T-helper 17 cell (primary cell): ENCODE data around the gene NCAN. TPM values are rescaled to one million over a fixed set of nuclear protein-coding genes. Genes with fewer than 3 reads are reported as not detected.
"Not testable (repeated sequence)": the region's sequence is repeated elsewhere in the genome, so short reads cannot be mapped to it uniquely, and the experiment has no call there.

Experiments used
- ATAC-seq: fragments of 150-1000 bp; cut with Tn5 transposase; 2 replicates; pipeline ENCODE4 v1.10.0; 2021; ENCODE audit warnings: mild to moderate bottlenecking, moderate library complexity
- DNase-seq, 3 donors: peaks; one replicate each; pipeline versions ENCODE4 v3.0.0 to v3.0.0-alpha.2; 2020 to 2021
- H3K9me3 ChIP-seq: one replicate; pipeline ENCODE4 v1.7.0; 2013; ENCODE audit warnings: low read length, mild to moderate bottlenecking; ENCODE audit not compliant: control insufficient read depth, poor library complexity, severe bottlenecking
- H3K27ac Mint-ChIP-seq: one replicate; pipeline ENCODE4 v1.8.0; 2022; ENCODE audit warnings: mild to moderate bottlenecking, moderate library complexity, mixed read lengths
- H3K27me3 Mint-ChIP-seq: one replicate; pipeline ENCODE4 v1.8.0; 2022; ENCODE audit warnings: mixed read lengths
- H3K36me3 Mint-ChIP-seq: one replicate; pipeline ENCODE4 v1.8.0; 2022; ENCODE audit warnings: low read depth, mixed read lengths
- H3K4me1 Mint-ChIP-seq: one replicate; pipeline ENCODE4 v1.8.0; 2022; ENCODE audit warnings: mild to moderate bottlenecking, mixed read lengths
- H3K4me3 Mint-ChIP-seq: one replicate; pipeline ENCODE4 v1.8.0; 2022; ENCODE audit warnings: mild to moderate bottlenecking, moderate library complexity, mixed read lengths
- total RNA-seq, 4 donors: library from RNA in 2 of 4; stranded (reverse) in 2 of 4; gene quantifications; one replicate each; pipeline ENCODE4 v1.2.3 and lab custom pipeline; 2022 to 2026

Gene NCAN
- total RNA-seq, 2 donors from 2014 or later, result not detected

- H3K9me3 ChIP-seq, result no peaks in the 10 kb centered on the region
- H3K27me3 Mint-ChIP-seq, result peaks cover 30% of the 10 kb centered on the region
- peaks cover 3% of the 10 kb centered on the region for H3K4me1 Mint-ChIP-seq
- no peak overlapping the region for H3K4me3 Mint-ChIP-seq
- H3K36me3 Mint-ChIP-seq, result peaks cover 6% of the 10 kb centered on the region
- no peak overlapping the region for H3K27ac Mint-ChIP-seq
- no peak for DNase-seq
- no peak for ATAC-seq
These were observed 28.7 kb downstream of the NCAN start for GRCh38 chr19:19240476-19240875.

GRCh38 chr19:19250196-19250801 lies 38.5 kb downstream of the NCAN start:
- peaks cover 3% of the 10 kb centered on the region for H3K36me3 Mint-ChIP-seq
- H3K4me3 Mint-ChIP-seq, result no peak overlapping the region
- H3K4me1 Mint-ChIP-seq, result peaks cover 2% of the 10 kb centered on the region
- H3K27ac Mint-ChIP-seq, result no peak overlapping the region
- ATAC-seq, result no peak
- peaks cover 44% of the 10 kb centered on the region for H3K27me3 Mint-ChIP-seq
- H3K9me3 ChIP-seq, result no peaks in the 10 kb centered on the region
- no peak for DNase-seq

GRCh38 chr19:19253409-19253808 lies 41.7 kb downstream of the NCAN start:
- H3K4me3 Mint-ChIP-seq, DNase-seq, H3K4me1 Mint-ChIP-seq, ATAC-seq, H3K27ac Mint-ChIP-seq, H3K9me3 ChIP-seq, H3K36me3 Mint-ChIP-seq: not testable (repeated sequence)
- H3K27me3 Mint-ChIP-seq, result peaks cover 61% of the 10 kb centered on the region

- H3K36me3 Mint-ChIP-seq, result peaks cover 3% of the 10 kb centered on the region
- peaks cover 58% of the 10 kb centered on the region for H3K27me3 Mint-ChIP-seq
These were observed 44.6 kb downstream of the NCAN start for GRCh38 chr19:19256072-19256969.

GRCh38 chr19:19257137-19257536 lies 45.4 kb downstream of the NCAN start:
- Mint-ChIP-seq H3K27me3 (peaks cover 54% of the 10 kb centered on the region), H3K27ac (no peak overlapping the region), H3K36me3 (peaks cover 6% of the 10 kb centered on the region), H3K4me1 (peaks cover 6% of the 10 kb centered on the region), H3K4me3 (no peak overlapping the region)
- no peak for DNase-seq
- H3K9me3 ChIP-seq, result no peaks in the 10 kb centered on the region
- ATAC-seq, result no peak

More at GRCh38 chr19:19256072-19256969, 44.6 kb downstream of the NCAN start:
- DNase-seq, result no peak
- Mint-ChIP-seq H3K4me3 (no peak overlapping the region), H3K27ac (no peak overlapping the region), H3K4me1 (peaks cover 2% of the 10 kb centered on the region)
- no peak for ATAC-seq
- H3K9me3 ChIP-seq, result no peaks in the 10 kb centered on the region

GRCh38 chr19:19257836-19258588 lies 46.3 kb downstream of the NCAN start:
- DNase-seq (no peak), ATAC-seq (no peak)
- H3K9me3 ChIP-seq, result no peaks in the 10 kb centered on the region
- peaks cover 9% of the 10 kb centered on the region for H3K4me1 Mint-ChIP-seq
- H3K36me3 Mint-ChIP-seq, result peaks cover 7% of the 10 kb centered on the region
- H3K27me3 Mint-ChIP-seq, result peaks cover 58% of the 10 kb centered on the region
- no peak overlapping the region for H3K4me3 Mint-ChIP-seq
- no peak overlapping the region for H3K27ac Mint-ChIP-seq

GRCh38 chr19:19258589-19259338 lies 47.0 kb downstream of the NCAN start:
- no peak overlapping the region for H3K4me3 Mint-ChIP-seq
- peaks cover 60% of the 10 kb centered on the region for H3K27me3 Mint-ChIP-seq
- peaks cover 7% of the 10 kb centered on the region for H3K36me3 Mint-ChIP-seq
- H3K9me3 ChIP-seq, result no peaks in the 10 kb centered on the region
- ATAC-seq (no peak), DNase-seq (no peak)
- H3K4me1 Mint-ChIP-seq, result peaks cover 9% of the 10 kb centered on the region
- H3K27ac Mint-ChIP-seq, result no peak overlapping the region

GRCh38 chr19:19259741-19260140 lies 48.0 kb downstream of the NCAN start:
- no peak overlapping the region for H3K4me3 Mint-ChIP-seq
- peaks cover 57% of the 10 kb centered on the region for H3K27me3 Mint-ChIP-seq

GRCh38 chr19:19260417-19261214 lies 48.9 kb downstream of the NCAN start:
- no peaks in the 10 kb centered on the region for H3K9me3 ChIP-seq
- ATAC-seq (no peak), DNase-seq (no peak)
- no peak overlapping the region for H3K4me3 Mint-ChIP-seq
- H3K36me3 Mint-ChIP-seq, result peaks cover 7% of the 10 kb centered on the region
- peaks cover 9% of the 10 kb centered on the region for H3K4me1 Mint-ChIP-seq
- H3K27me3 Mint-ChIP-seq, result peaks cover 53% of the 10 kb centered on the region
- no peak overlapping the region for H3K27ac Mint-ChIP-seq

More at GRCh38 chr19:19259741-19260140, 48.0 kb downstream of the NCAN start:
- Mint-ChIP-seq H3K36me3 (peaks cover 7% of the 10 kb centered on the region), H3K27ac (no peak overlapping the region), H3K4me1 (peaks cover 9% of the 10 kb centered on the region)
- no peaks in the 10 kb centered on the region for H3K9me3 ChIP-seq
- DNase-seq (no peak), ATAC-seq (no peak)

- peaks cover 43% of the 10 kb centered on the region for H3K27me3 Mint-ChIP-seq
- ATAC-seq (no peak), DNase-seq (no peak)
- H3K4me1 Mint-ChIP-seq, result peaks cover 9% of the 10 kb centered on the region
- H3K27ac Mint-ChIP-seq, result no peak overlapping the region
- peaks cover 7% of the 10 kb centered on the region for H3K36me3 Mint-ChIP-seq
- no peaks in the 10 kb centered on the region for H3K9me3 ChIP-seq
- H3K4me3 Mint-ChIP-seq, result peak overlapping the region; percentile 85
These were observed 49.8 kb downstream of the NCAN start for GRCh38 chr19:19261350-19262189.

- Mint-ChIP-seq H3K4me1 (peaks cover 9% of the 10 kb centered on the region), H3K27ac (no peak overlapping the region), H3K4me3 (peak overlapping the region; percentile 85), H3K36me3 (peaks cover 7% of the 10 kb centered on the region), H3K27me3 (peaks cover 35% of the 10 kb centered on the region)
- ATAC-seq (no peak), DNase-seq (no peak)
- no peaks in the 10 kb centered on the region for H3K9me3 ChIP-seq
These were observed 50.7 kb downstream of the NCAN start for GRCh38 chr19:19262190-19263057.
